MM.1S (cell line): ENCODE results near the gene PDE3B.

Experiments
- DNase-seq: peaks from one replicate; pipeline ENCODE4 v3.0.0-alpha.2; 2015
- H2AFZ ChIP-seq: fragments of 300-600 bp; sonication (generic); 2 replicates; pipeline ENCODE4 v1.6.0; 2016; ENCODE audit warnings: antibody characterized with exemption, low read length
- H3F3A ChIP-seq: fragments of 300-600 bp; sonication (generic); 2 replicates; pipeline ENCODE4 v1.6.1; 2016; ENCODE audit warnings: mild to moderate bottlenecking, antibody characterized with exemption, low read length, moderate library complexity, mixed read lengths; ENCODE audit not compliant: insufficient read depth
- H3K27ac ChIP-seq: fragments of 300-600 bp; sonication (generic); 2 replicates; pipeline ENCODE4 v1.5.1; 2016; ENCODE audit warnings: mild to moderate bottlenecking, low read length
- H3K27me3 ChIP-seq: fragments of 300-600 bp; sonication (generic); replicated peaks from 2 replicates; pipeline ENCODE4 v1.6.0; 2016; ENCODE audit warnings: low read length; ENCODE audit not compliant: insufficient read depth
- H3K36me3 ChIP-seq: fragments of 300-600 bp; sonication (generic); replicated peaks from 2 replicates; pipeline ENCODE4 v1.6.1; 2016; ENCODE audit warnings: mild to moderate bottlenecking, low read length, mixed read lengths; ENCODE audit not compliant: insufficient read depth
- H3K4me1 ChIP-seq: fragments of 300-600 bp; sonication (generic); 2 replicates; pipeline ENCODE4 v1.6.1; 2016; ENCODE audit warnings: low read length, mixed read lengths
- H3K4me2 ChIP-seq: fragments of 300-600 bp; sonication (generic); 2 replicates; pipeline ENCODE4 v1.6.0; 2016; ENCODE audit warnings: low read depth, low read length
- H3K4me3 ChIP-seq: fragments of 300-600 bp; sonication (generic); 2 replicates; pipeline ENCODE4 v1.5.1; 2016; ENCODE audit warnings: low read length, mixed read lengths
- H3K79me2 ChIP-seq: fragments of 300-600 bp; sonication (generic); 2 replicates; pipeline ENCODE4 v1.6.1; 2016; ENCODE audit warnings: mixed run types, low read length, mixed read lengths
- H3K9ac ChIP-seq: fragments of 300-600 bp; sonication (generic); 2 replicates; pipeline ENCODE4 v1.6.1; 2016; ENCODE audit warnings: low read length, mixed read lengths
- H3K9me2 ChIP-seq: fragments of 300-600 bp; sonication (generic); replicated peaks from 2 replicates; pipeline ENCODE4 v1.6.1; 2016; ENCODE audit warnings: mild to moderate bottlenecking, low read length, mixed read lengths; ENCODE audit not compliant: insufficient read depth
- H3K9me3 ChIP-seq: fragments of 300-600 bp; sonication (generic); replicated peaks from 2 replicates; pipeline ENCODE4 v1.6.1; 2016; ENCODE audit warnings: mild to moderate bottlenecking, low read length, mixed read lengths; ENCODE audit not compliant: insufficient read depth
- H4K20me1 ChIP-seq: fragments of 300-600 bp; sonication (generic); 2 replicates; pipeline ENCODE4 v1.6.1; 2016; ENCODE audit warnings: mild to moderate bottlenecking, low read length, moderate library complexity, mixed read lengths; ENCODE audit not compliant: insufficient read depth
- EZH2 ChIP-seq: fragments of 300-600 bp; sonication (generic); optimal IDR thresholded peaks from 2 replicates; pipeline ENCODE3; 2017; ENCODE audit warnings: low read depth, mild to moderate bottlenecking, antibody characterized with exemption, low read length, mixed read lengths
- EZH2phosphoT487 ChIP-seq: fragments of 300-600 bp; sonication (generic); IDR thresholded peaks from 2 replicates; pipeline ENCODE4 v1.6.1; 2018; ENCODE audit warnings: antibody characterized with exemption, low read length
- TF ChIP-seq, protein P1 (sequence below): fragments of 300-600 bp; sonication (generic); IDR thresholded peaks from 2 replicates; pipeline ENCODE4 v1.5.1; 2016; ENCODE audit warnings: antibody characterized with exemption, low read length, mixed read lengths

The PDE3B gene

DNA sequence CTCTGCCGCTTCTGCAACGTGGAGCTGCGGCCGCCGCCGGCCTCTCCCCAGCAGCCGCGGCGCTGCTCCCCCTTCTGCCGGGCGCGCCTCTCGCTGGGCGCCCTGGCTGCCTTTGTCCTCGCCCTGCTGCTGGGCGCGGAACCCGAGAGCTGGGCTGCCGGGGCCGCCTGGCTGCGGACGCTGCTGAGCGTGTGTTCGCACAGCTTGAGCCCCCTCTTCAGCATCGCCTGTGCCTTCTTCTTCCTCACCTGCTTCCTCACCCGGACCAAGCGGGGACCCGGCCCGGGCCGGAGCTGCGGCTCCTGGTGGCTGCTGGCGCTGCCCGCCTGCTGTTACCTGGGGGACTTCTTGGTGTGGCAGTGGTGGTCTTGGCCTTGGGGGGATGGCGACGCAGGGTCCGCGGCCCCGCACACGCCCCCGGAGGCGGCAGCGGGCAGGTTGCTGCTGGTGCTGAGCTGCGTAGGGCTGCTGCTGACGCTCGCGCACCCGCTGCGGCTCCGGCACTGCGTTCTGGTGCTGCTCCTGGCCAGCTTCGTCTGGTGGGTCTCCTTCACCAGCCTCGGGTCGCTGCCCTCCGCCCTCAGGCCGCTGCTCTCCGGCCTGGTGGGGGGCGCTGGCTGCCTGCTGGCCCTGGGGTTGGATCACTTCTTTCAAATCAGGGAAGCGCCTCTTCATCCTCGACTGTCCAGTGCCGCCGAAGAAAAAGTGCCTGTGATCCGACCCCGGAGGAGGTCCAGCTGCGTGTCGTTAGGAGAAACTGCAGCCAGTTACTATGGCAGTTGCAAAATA is 816 bp downstream of the PDE3B start:
- Histone ChIP-seq H3K79me2 (0 out of 2 replicates have a peak, but pooled peaks cover 8% of the 10 kb centered on the region), H3K4me1 (0 out of 2 replicates have a peak, but pooled peaks cover 7% of the 10 kb centered on the region), H3F3A (no peaks in the 10 kb centered on the region), H4K20me1 (no peaks in the 10 kb centered on the region), H3K4me2 (peak overlapping the region; percentile 78), H3K27ac (peak overlapping the region; percentile 75), H2AFZ (peak overlapping the region; percentile 69), H3K4me3 (peak overlapping the region; percentile 76), H3K36me3 (no peaks in the 10 kb centered on the region), H3K27me3 (no peaks in the 10 kb centered on the region), H3K9ac (peak overlapping the region; percentile 91), H3K9me3 (no peaks in the 10 kb centered on the region), H3K9me2 (no peaks in the 10 kb centered on the region)
- peak; percentile 56 for DNase-seq
- TF ChIP-seq, protein P1, sequence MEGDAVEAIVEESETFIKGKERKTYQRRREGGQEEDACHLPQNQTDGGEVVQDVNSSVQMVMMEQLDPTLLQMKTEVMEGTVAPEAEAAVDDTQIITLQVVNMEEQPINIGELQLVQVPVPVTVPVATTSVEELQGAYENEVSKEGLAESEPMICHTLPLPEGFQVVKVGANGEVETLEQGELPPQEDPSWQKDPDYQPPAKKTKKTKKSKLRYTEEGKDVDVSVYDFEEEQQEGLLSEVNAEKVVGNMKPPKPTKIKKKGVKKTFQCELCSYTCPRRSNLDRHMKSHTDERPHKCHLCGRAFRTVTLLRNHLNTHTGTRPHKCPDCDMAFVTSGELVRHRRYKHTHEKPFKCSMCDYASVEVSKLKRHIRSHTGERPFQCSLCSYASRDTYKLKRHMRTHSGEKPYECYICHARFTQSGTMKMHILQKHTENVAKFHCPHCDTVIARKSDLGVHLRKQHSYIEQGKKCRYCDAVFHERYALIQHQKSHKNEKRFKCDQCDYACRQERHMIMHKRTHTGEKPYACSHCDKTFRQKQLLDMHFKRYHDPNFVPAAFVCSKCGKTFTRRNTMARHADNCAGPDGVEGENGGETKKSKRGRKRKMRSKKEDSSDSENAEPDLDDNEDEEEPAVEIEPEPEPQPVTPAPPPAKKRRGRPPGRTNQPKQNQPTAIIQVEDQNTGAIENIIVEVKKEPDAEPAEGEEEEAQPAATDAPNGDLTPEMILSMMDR = peak; percentile 19
- TF ChIP-seq EZH2 = no peak
- no peak for TF ChIP-seq EZH2phosphoT487

DNA sequence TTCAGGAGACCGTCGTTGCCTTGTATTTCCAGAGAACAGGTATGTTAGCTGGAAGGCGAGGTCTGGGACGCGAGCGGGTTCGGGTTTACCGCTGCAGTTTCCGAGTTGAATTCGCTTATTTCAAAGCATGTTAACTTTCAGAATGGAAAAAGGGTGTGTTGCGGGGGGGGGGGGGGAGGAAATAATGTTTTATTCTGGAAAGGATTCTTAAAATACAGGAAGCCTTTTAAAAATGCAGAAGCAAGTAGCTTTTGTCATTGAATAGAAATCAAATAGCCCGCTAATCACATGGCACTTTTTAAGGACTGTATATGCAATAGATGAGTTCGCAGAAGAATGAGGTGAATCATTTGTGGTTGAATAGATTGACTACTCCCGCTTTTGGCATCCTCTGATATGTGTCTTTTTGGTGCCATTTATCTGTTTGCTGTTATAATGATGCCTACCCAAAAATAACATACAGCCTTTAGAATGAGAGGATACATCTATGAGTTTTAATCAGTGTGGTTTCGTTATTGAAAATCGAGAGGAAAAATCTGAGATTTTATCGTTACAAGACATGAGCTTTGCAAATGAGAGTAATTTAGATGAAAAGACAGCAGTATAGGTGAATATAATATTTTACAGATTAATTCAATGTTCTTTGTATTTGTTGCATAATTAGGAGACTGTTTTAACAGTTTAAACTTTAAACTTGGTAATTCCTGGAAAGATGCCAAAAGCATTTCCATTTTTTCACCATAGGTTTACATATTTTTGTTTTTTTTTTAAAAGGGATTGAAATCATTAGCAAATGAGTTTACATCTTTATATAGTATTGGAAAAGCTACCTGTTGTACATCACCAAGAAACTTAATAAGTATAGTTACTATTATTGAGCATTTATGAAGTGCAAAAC is 1.7 kb downstream of the PDE3B start:
- peak overlapping the region; percentile 75; the same call in 1 of the 2 replicates for H3K27ac ChIP-seq
- H3K27me3 ChIP-seq = no peaks in the 10 kb centered on the region
- H3K9me2 ChIP-seq = no peaks in the 10 kb centered on the region
- peak overlapping the region; percentile 69 for H2AFZ ChIP-seq
- peak overlapping the region; percentile 78 for H3K4me2 ChIP-seq
- 0 out of 2 replicates have a peak, but pooled peaks cover 8% of the 10 kb centered on the region for H3K79me2 ChIP-seq
- no peak for DNase-seq
- no peaks in the 10 kb centered on the region for H3K9me3 ChIP-seq
- no peaks in the 10 kb centered on the region for H3K36me3 ChIP-seq
- no peaks in the 10 kb centered on the region for H4K20me1 ChIP-seq
- H3K4me1 ChIP-seq = 0 out of 2 replicates have a peak, but pooled peaks cover 7% of the 10 kb centered on the region
- peak overlapping the region; percentile 91 for H3K9ac ChIP-seq
- TF ChIP-seq EZH2 = no peak
- TF ChIP-seq, protein P1 = no peak
- TF ChIP-seq EZH2phosphoT487 = no peak
- H3F3A ChIP-seq = no peaks in the 10 kb centered on the region
- H3K4me3 ChIP-seq = peak overlapping the region; percentile 76

DNA sequence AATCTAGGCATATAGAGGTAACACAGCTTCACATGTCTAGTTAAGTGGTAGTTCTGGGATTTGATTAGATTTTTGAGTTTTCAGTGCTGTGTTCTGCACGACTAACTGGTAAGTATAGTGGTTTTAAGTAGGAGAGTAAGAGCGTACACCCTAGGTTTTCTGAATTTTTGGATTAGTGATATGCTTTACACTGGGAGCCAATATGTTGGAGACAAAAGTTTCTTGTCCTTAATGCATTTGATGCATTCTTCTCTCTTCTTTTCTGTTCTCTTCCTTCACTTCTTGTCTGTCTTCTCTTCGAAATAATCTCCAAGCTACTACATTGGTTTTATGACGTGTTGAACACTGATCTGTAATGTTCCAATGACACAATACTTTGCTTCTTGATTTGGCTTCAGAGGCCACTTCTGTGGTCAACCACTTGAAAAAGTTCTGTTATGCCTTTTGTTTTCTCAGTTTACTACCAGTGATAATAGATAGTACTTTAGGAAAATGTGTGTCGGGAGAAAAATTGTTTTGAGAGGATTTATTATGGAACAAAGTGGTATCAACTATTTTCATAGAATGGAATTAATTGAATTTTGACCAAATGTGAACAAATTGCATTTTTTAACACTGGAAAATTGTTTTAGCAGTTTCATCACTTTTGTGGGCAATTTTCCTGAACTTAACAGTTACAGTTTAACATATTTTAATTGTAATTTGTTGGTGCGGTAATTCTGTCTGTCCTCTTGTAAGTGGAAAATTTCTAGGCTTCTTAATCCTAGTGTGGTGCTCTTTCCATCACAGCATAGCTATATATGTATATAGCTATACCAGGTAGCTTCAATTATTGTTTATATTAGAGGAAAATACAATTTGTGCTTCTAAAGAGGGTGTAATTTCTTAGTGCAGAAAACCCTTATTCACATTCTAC is 2.6 kb downstream of the PDE3B start:
- H3K9ac ChIP-seq = no peak overlapping the region
- peak overlapping the region; percentile 76; the same call in 1 of the 2 replicates for H3K4me3 ChIP-seq
- H3K79me2 ChIP-seq = 0 out of 2 replicates have a peak, but pooled peaks cover 8% of the 10 kb centered on the region

More for the DNA sequence above, 2.6 kb downstream of the PDE3B start:
- Histone ChIP-seq H3F3A (no peaks in the 10 kb centered on the region), H4K20me1 (no peaks in the 10 kb centered on the region), H3K27ac (no peak overlapping the region), H3K9me2 (no peaks in the 10 kb centered on the region), H3K9me3 (no peaks in the 10 kb centered on the region), H3K36me3 (no peaks in the 10 kb centered on the region), H3K27me3 (no peaks in the 10 kb centered on the region), H3K4me2 (peak overlapping the region; percentile 78), H3K4me1 (0 out of 2 replicates have a peak, but pooled peaks cover 7% of the 10 kb centered on the region), H2AFZ (no peak overlapping the region)
- peak; percentile 16 for DNase-seq
- TF ChIP-seq, protein P1 = no peak
- TF ChIP-seq EZH2phosphoT487 = no peak
- no peak for TF ChIP-seq EZH2
